Measurements from ENCODE around the gene SGTB.
"Not testable (repeated sequence)": the region's sequence is repeated elsewhere in the genome, so short reads cannot be mapped to it uniquely, and the experiment has no call there.

- not testable (repeated sequence) for TF ChIP-seq CTCF (IDR thresholded peaks at IDR 0.05); RELA (CRISPR knock-in tag; IDR thresholded peaks at IDR 0.05; ENCODE audit: borderline replicate concordance); CREB1 (CRISPR knock-in tag; IDR thresholded peaks at IDR 0.05); USF2 (CRISPR knock-in tag; IDR thresholded peaks at IDR 0.05); NFE2L1 (CRISPR knock-in tag; IDR thresholded peaks at IDR 0.05); NR2C2 (CRISPR knock-in tag; IDR thresholded peaks at IDR 0.05)
Observed at GRCh38 chr5:65676056-65676455, 45.9 kb downstream of the SGTB start.

All from WTC11 (cell line).